NCI-H345 (cell line): Measurements from ENCODE around the gene PALS1.
A peak's percentile ranks its signal among the peaks of the same experiment; 100 is the strongest.

Experiments used
- DNase-seq: peaks from one replicate; lab custom pipeline; 2025; lab: John Stamatoyannopoulos, UW

The PALS1 gene

GRCh38 chr14:67241411-67242167 lies at the start of gene PALS1:
PALS1 (plus strand) TSS chr14:67241435; CDS start chr14:67279171, 37,736 bp downstream.
- DNase-seq: peak; percentile 70

GRCh38 chr14:67191768-67192290 lies 49.4 kb upstream of the PALS1 start:
- DNase-seq: no peak

GRCh38 chr14:67192366-67192765 lies 48.9 kb upstream of the PALS1 start:
- DNase-seq: no peak

- no peak for DNase-seq
Observed at GRCh38 chr14:67195279-67195678, 46.0 kb upstream of the PALS1 start.

- no peak for DNase-seq
Observed at GRCh38 chr14:67199016-67199415, 42.2 kb upstream of the PALS1 start.

- DNase-seq: no peak
Observed at GRCh38 chr14:67207810-67208209, 33.4 kb upstream of the PALS1 start.

DNA sequence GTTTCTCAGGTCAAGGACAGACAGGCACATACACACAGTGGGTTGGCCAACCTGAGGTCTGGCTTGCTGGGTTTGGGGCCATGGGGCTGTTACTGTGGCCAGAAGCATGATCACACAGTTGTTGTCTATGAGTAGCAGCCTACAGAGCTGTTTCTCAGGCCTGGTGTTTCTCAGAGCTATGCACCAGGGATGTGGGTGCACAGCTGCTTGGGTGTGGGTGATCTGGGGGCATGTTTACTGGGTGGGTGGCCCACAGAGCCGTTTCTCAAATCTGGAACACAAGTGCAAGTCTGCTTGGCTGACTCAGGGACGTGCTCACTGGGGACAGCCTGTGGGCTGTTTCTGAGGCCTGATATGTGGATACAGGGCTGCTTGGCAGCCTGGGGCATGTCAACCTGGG lies 23.1 kb upstream of the PALS1 start:
- DNase-seq: no peak

GRCh38 chr14:67221248-67221981 lies 19.8 kb upstream of the PALS1 start:
- no peak for DNase-seq

DNA sequence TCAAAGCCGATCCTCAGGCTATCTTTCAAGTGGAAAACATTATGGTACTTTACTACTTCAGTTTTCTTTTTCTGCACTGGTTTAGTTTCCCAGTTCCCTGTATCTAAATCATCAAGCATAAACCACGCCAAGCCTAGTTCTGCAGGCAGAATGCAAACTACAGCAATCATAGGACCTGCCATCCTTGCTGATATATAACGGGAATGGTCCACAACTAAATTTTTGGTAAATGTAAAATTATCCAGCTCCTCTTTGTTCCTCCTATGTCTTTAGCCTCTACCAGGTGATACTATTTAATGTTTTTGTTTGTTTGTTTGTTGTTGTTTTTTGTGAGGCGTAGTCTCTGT lies 19.3 kb upstream of the PALS1 start:
- no peak for DNase-seq

GRCh38 chr14:67225523-67225922 lies 15.7 kb upstream of the PALS1 start:
- DNase-seq: no peak

DNA sequence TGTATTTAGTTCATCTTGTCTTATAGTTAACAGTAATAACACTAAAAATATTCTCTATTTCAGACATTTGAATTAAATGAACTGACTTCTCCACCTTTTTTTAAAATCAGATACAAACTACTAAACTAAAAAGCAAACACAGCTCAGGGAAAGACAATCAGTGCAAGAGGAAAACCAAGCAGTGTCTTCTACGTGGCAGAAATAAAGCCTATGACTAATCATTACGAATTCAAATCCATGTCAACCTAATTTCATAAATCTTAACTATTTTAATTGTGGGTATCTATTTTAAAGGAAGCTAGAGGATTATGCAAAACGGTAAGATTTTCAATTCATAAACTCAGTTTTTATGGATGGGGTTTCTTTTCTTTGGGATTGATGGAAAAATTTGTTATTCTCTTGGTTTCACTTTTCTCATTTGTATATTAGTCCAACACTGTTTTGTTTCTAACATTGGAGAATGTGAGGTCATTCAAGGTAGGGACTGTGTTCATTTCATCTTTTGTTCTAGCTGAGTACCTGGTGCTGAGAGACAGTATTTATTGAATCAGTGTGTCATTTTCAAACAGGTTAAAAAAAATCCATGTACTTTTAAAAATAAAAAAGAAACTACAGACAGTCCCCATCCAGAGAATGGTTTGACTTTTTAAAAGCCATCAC lies 12.8 kb upstream of the PALS1 start:
- DNase-seq: no peak

GRCh38 chr14:67232066-67232465 lies 9.2 kb upstream of the PALS1 start:
- no peak for DNase-seq

- DNase-seq: no peak
Observed at GRCh38 chr14:67232621-67233020, 8.6 kb upstream of the PALS1 start.

DNA sequence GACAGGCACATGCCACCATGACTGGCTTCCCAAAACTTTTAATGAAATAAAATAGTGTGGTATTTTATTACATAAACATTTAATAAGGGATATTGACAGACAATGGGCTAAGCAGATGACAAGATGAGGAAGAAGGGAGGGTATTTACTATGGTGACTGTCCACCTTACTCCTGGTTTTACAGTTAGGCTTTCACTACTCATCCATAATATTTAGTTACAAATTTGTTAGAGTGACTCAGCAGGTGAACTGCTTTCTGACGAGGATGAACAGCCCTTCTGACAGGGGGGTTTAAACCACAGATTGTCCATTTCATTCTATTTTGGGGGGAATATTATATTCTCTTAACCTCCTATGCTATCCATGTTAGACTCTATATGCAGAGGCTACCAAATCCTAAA lies 3.6 kb upstream of the PALS1 start:
- DNase-seq: no peak

DNA sequence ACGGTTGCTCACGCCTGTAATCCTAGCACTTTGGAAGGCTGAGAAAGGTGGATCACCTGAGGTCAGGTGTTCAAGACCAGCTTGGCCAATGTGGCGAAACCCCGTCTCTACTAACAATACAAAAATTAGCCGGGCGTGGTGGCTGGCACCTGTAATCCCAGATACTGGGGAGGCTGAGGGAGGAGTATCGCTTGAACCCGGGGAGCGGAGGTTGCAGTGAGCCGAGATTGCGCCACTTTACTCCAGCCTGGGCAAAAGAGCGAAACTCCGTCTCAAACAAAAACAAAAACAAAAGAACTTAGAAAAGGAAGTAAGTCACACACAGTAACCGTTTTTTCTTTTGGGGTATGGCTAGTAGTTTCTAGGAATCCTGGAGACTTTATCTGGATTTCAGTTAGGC lies 1.7 kb upstream of the PALS1 start:
- no peak for DNase-seq

DNA sequence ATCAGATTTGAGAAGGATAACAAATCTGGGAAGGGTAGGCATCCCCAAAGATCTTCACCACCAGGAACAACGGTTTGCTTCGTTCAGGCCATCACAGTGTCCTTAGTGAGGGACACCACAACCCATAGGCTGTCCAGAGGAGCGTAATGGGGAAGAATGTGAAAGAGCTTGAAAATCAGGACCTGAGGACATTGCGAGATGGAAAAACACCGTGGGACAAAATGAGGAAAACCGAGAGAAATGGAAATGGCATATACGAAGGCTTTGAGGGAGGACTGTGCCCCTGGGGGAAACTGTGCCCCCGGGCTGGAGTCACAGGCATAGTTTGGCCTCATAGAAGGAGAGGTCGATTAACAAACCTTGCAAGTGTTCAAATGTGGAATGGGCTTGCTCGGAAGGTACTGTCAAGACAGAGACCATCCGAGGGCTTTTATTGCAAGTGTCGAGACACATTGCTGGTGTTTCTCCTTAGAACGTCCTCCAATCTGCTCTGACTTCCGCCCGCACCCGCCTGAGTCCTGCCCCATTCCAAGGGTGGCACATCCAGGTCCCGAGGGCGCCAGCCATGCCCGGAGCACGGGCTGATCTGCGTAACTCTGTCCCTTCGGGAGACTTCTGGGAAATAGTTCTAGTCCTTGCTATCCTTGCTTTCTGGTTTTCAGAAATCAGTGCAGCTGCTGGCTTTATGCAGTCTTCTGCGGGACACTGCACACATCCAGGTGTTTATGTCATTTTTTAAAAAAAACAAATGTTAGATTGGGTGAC lies 885 bp upstream of the PALS1 start:
- peak; percentile 20 for DNase-seq

DNA sequence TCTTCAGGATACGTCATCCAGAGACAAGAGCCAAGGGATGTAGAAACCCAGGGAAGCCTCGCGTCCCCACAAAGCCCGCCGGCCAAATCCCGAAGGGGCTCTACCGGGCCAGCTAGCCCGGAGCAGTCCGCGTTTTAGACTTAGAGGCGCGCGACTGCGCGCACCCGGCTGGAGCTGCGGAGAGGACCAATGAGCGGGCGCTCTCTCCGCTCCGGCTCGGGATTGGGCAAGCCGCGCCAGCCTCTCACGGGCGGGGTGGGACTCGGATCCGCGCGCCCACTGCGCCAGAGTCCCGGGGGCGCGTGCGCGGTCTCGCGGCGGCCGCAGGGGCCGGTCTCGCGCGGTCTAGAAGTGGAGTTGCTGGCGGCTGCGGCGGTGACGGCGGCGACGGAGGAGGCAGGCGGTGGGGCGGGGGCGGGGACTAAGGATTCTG lies 241 bp upstream of the PALS1 start:
- DNase-seq: peak; percentile 97

DNA sequence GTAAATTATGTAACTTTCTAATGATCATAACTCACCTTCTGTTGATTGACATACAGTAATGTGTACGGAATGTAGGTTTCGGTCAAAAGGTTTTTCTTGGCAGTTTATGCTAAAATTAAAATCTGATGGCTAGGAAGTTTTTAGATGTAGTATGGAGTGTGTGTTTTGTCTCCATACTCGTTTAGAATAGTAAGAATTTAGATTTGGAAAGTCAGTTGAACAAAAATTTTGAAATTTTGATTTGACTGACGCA lies 859 bp downstream of the PALS1 start:
- no peak for DNase-seq

GRCh38 chr14:67245104-67245503 lies 3.9 kb downstream of the PALS1 start:
- no peak for DNase-seq

DNA sequence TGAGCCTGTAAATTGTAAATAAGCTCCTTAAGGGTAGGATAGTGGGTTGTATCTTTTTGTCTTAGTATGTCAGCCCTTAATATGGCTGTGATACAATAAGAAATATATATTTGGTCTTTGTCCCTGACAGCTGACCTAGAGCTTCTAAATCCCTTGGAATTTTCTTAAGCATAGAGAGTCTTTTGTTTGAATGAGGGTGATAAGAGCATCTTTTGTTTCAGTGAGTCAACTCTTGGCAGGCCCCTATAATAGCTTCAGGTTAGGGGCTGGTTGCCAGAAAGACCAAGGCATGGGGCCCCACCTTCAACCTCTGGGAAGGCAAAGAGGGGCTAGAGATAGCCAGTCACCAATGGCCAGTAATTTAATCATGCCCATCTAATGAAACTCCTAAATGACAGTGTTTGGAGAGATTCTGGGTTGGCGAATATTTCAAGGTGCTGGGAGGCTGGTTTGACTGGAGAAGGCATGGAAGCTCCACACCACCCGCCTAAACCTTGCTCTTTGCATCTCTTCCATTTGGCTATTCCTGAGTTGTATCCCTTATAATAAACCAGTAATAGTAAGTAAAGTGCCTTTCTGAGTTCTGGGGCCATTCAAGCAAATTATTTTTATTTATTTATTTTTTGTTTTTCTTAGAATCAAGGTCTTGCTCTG lies 10.5 kb downstream of the PALS1 start:
- DNase-seq: no peak

- DNase-seq: no peak
Observed at GRCh38 chr14:67253076-67253635, 11.9 kb downstream of the PALS1 start.

DNA sequence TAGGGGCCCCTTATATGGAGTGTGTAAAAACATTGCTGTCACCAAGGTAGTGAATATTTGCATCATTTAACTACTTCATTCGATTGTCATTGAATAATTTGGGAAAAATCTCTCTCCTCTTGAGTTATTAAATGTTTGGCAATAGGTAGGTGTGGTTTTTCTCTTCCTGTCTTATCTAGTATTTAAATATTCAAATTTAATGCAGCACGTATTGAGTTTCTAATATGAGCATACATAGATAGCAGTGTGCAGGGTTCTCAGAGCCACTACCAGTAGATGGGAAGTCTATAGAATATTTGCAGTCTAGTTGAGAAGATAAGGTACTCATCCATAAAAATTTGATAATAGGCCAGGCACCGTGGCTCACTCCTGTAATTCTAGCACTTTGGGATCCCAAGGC lies 16.7 kb downstream of the PALS1 start:
- no peak for DNase-seq
